Mammary epithelial cell (primary cell): ENCODE results near the gene CCDC91.

ENCODE experiments used
- EZH2 ChIP-seq: IDR thresholded peaks from 2 replicates; pipeline ENCODE4 v1.6.1; 2012; ENCODE audit warnings: low read length, inconsistent platforms, borderline replicate concordance
- TF ChIP-seq, protein P1 (sequence below), 2 donors: IDR thresholded peaks in 1 of 2; conservative IDR thresholded peaks in 1 of 2; 2 replicates each; pipeline ENCODE4 v1.5.1; 2011 to 2012; ENCODE audit warnings: inconsistent platforms in 2 of 2, low read length in 2 of 2, mild to moderate bottlenecking in 2 of 2, control low read depth in 1 of 2, low read depth in 1 of 2; ENCODE audit not compliant: insufficient read depth in 1 of 2; ENCODE audit errors: extremely low read depth in 1 of 2

DNA sequence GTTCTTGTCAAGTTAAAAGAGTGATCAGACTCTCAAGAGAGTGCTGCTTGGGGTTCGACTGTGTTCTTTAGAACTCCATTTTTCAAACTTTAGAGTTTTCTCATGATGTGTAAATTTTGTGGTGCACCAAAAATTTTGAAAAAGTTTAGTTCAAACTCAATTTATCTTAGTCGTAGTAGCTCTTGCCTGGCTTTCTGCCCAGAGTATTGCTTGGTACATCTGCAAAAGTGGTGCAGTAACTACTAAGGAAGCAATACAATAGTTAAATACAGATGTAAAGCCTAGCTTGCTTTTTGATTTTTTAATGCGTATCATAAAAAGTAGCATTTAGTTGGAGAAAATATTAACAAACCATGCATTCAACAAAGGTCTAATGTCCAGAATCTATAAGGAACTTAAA lies 9.5 kb upstream of the CCDC91 start:
- TF ChIP-seq, protein P1, sequence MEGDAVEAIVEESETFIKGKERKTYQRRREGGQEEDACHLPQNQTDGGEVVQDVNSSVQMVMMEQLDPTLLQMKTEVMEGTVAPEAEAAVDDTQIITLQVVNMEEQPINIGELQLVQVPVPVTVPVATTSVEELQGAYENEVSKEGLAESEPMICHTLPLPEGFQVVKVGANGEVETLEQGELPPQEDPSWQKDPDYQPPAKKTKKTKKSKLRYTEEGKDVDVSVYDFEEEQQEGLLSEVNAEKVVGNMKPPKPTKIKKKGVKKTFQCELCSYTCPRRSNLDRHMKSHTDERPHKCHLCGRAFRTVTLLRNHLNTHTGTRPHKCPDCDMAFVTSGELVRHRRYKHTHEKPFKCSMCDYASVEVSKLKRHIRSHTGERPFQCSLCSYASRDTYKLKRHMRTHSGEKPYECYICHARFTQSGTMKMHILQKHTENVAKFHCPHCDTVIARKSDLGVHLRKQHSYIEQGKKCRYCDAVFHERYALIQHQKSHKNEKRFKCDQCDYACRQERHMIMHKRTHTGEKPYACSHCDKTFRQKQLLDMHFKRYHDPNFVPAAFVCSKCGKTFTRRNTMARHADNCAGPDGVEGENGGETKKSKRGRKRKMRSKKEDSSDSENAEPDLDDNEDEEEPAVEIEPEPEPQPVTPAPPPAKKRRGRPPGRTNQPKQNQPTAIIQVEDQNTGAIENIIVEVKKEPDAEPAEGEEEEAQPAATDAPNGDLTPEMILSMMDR (conservative IDR thresholded peaks at IDR 0.05 in 1 of 2, IDR thresholded peaks at IDR 0.05 in 1 of 2; ENCODE audit: extremely low read depth in 1 of 2, insufficient read depth in 1 of 2, low read depth in 1 of 2, low read length in 2 of 2), result no peak
- no peak for TF ChIP-seq EZH2
